ENCODE data around the gene NLRC4.
"Not testable (repeated sequence)": the region's sequence is repeated elsewhere in the genome, so short reads cannot be mapped to it uniquely, and the experiment has no call there.

The NLRC4 gene

DNA sequence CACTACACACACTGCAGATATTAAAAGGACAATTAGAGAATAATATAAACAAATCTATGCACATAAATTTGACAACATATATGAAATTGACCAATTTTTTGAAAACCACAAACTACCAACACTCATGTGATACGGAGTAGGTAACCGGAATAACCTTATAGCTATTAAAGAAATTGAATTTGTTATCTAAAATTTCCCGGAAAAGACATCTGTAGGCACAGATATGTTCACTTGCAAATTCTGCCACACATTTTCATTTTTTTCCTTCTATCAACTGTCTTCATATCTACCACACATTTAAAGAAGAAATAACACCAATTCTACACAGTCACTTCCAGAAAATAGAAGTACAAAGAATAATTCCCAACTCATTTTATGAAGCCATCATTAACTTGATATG, 22.4 kb downstream of the NLRC4 start:
- DNase-seq: no peak

GRCh38 chr2:32237996-32238395, 26.7 kb downstream of the NLRC4 start:
- no peak for DNase-seq

GRCh38 chr2:32237488-32237887, 27.2 kb downstream of the NLRC4 start:
- DNase-seq: no peak

GRCh38 chr2:32235315-32235714, 29.4 kb downstream of the NLRC4 start:
- DNase-seq: no peak

GRCh38 chr2:32231959-32232358, 32.7 kb downstream of the NLRC4 start:
- no peak for DNase-seq

DNA sequence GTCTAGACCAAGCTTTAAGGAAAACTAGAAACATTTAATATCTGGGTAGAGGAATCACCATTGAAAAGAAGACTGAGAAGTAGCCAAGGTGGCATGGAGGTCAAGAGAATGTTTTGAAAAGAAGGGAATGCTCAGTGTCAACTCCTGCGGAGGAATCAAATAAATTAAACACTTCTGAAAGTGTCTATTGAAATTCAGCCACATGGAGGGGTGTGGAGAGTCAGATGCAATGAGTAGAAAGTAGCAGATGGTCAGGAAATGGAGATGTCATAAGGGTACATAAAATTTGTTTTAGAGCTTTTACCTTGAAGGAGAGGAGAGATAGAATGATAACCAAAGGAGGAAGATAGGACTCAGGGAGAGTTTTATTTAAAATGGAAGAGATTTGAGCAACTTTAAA, 35.1 kb downstream of the NLRC4 start:
- DNase-seq: no peak

- DNase-seq: no peak
Measured at GRCh38 chr2:32228181-32228580, 36.5 kb downstream of the NLRC4 start.

- DNase-seq: no peak
Measured at GRCh38 chr2:32227492-32227891, 37.2 kb downstream of the NLRC4 start.

- no peak for DNase-seq
Measured at GRCh38 chr2:32222966-32223365, 41.7 kb downstream of the NLRC4 start.

- no peak for DNase-seq
Measured at GRCh38 chr2:32220445-32220844, 44.2 kb downstream of the NLRC4 start.

GRCh38 chr2:32212295-32212694, 52.4 kb downstream of the NLRC4 start:
- no peak for DNase-seq

- no peak for DNase-seq
Measured at GRCh38 chr2:32210767-32211408, 53.8 kb downstream of the NLRC4 start.

GRCh38 chr2:32203428-32203827, 61.3 kb downstream of the NLRC4 start:
- not testable (repeated sequence) for DNase-seq

DNA sequence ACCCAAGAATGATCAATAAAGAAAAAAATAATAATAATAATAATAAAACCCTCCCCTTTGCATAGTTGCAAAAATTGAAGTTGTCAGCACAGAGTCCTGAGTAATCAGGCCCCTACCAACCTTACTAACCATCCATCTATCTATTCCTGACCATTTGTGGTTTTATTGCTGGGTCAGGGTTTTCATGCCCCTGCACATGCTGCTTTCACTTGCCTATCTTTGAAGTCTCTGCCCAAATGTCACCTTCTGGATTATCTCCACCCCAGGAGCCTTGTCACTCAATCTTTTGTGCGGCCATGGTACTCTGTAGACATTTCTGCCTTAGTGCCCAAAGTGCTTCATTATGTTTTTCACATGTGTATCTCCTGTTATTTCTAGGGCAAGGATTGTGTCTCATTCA, 63.9 kb downstream of the NLRC4 start:
- DNase-seq: no peak

DNA sequence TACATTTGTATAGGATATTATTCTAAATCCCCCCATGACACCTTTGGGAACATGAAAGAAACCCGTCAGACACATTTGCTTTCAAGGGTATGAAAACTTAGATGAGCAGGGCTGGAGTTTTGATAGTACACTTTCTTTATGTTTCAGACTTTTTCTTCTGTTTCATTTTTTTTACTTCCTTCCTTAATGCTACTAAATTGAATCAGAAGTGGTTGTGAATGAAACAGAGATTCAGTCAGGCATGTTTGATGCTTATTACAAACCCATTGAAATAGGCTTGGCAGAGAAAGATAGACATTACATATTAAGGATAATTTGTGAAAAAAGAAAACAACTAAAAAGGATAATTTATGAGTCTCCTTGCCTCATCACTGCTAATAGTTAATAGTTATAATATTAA, 72.3 kb downstream of the NLRC4 start:
- DNase-seq: no peak

DNA sequence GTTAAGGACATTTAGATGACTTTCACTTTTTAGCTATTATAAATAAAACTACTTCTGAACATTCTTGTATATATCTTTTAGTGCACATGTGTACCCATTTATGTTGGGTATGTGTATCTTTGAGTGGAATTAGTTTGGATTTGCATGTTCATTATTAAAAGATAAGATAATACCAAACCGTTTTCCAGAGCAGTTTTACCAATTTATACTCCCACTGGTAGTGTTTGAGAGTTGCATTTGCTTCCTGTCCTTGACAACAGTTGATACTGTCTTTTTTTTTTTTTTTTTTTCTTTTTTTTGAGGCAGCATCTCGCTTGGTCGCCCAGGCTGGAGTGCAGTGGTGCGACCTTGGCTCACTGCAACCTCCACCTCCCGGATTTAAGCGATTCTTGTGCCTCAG, 75.7 kb downstream of the NLRC4 start:
- DNase-seq: no peak

DNA sequence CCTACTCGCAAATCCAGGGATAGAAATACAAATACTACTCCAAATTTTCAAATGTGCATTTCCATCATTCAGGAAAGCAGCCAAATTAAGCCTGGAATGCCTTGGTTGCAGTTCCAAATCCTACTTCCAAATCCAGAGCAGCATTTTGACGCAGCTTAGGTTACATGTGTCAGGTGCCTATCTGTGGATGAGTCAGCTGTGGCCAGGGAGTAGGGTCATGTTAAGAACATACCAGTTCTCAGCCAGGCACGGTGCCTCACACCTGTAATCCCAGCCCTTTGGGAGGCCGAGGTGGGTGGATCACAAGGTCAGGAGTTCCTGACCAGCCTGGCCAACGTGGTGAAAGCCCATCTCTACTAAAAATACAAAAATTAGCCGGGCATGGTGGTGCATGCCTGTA, 82.0 kb downstream of the NLRC4 start:
- no peak for DNase-seq
